Glutamatergic neuron (in vitro differentiated cells): Measurements from ENCODE around the gene LCE2C. TPM values are rescaled to one million over a fixed set of nuclear protein-coding genes. Genes with fewer than 3 reads are reported as not detected.

Source experiments
- DNase-seq: peaks from one replicate; pipeline ENCODE4 v3.0.0; 2022
- H3K27ac Mint-ChIP-seq: one replicate; pipeline ENCODE4 v1.8.0; 2020; ENCODE audit warnings: mild to moderate bottlenecking, mixed read lengths, inconsistent platforms; ENCODE audit not compliant: unreplicated experiment
- H3K27me3 Mint-ChIP-seq: one replicate; pipeline ENCODE4 v1.8.0; 2020; ENCODE audit warnings: mild to moderate bottlenecking, moderate library complexity, mixed read lengths, inconsistent platforms; ENCODE audit not compliant: unreplicated experiment
- H3K36me3 Mint-ChIP-seq: one replicate; pipeline ENCODE4 v1.8.0; 2020; ENCODE audit warnings: mild to moderate bottlenecking, mixed read lengths, inconsistent platforms; ENCODE audit not compliant: unreplicated experiment
- H3K4me1 Mint-ChIP-seq: one replicate; pipeline ENCODE4 v1.8.0; 2020; ENCODE audit warnings: mild to moderate bottlenecking, low read depth, mixed read lengths, inconsistent platforms; ENCODE audit not compliant: unreplicated experiment
- H3K4me3 Mint-ChIP-seq: one replicate; pipeline ENCODE4 v1.8.0; 2020; ENCODE audit warnings: mild to moderate bottlenecking, mixed read lengths, inconsistent platforms; ENCODE audit not compliant: unreplicated experiment
- H3K9me3 Mint-ChIP-seq: one replicate; pipeline ENCODE4 v1.8.0; 2020; ENCODE audit warnings: mild to moderate bottlenecking, moderate library complexity, mixed read lengths, inconsistent platforms; ENCODE audit not compliant: unreplicated experiment
- CTCF ChIP-seq: fragments of 200-600 bp; sonication (generic); IDR thresholded peaks from one replicate; pipeline ENCODE4 v1.5.0; 2021; ENCODE audit not compliant: partially characterized antibody, unreplicated experiment
- total RNA-seq: library from RNA; stranded (reverse); fragmentation: NEBNext Ultra II Directional; extraction: Animal tissue kit (Norgen Biotek cat#: 25700); gene quantifications from one replicate; pipeline ENCODE4 v1.2.1, GENCODE V29; 2021; ENCODE audit not compliant: unreplicated experiment

Gene LCE2C
- total RNA-seq, 1 donor from 2014 or later, result not detected

GRCh38 chr1:152646656-152647055 lies 28.4 kb upstream of the LCE2C start:
- Mint-ChIP-seq H3K27me3 (no peaks in the 10 kb centered on the region), H3K9me3 (no peaks in the 10 kb centered on the region), H3K4me3 (no peak overlapping the region), H3K27ac (no peak overlapping the region), H3K4me1 (no peaks in the 10 kb centered on the region), H3K36me3 (no peaks in the 10 kb centered on the region)
- TF ChIP-seq CTCF, result no peak
- no peak for DNase-seq

DNA sequence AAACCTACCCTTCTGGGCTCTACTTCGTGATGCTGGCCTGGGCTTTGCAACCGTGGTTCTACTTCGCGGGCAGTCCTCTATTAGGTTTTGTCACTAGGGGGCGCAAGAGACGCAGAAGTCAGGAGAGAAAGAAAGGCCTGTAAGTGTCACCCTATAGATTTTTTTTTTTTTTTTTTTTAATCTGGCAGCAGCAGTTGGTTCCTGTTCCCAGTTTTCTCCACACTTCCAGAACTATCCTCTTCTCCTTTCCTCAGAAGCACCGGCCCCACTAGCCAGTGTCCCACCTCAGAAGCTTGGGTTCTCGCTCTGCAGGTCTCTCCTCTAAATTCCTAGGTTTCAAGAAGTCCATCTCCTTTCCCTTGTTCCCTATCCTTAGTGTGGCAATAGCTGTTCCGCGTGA lies 21.0 kb upstream of the LCE2C start:
- peak; percentile 74 for DNase-seq
- Mint-ChIP-seq H3K4me3 (no peak overlapping the region), H3K4me1 (no peaks in the 10 kb centered on the region), H3K9me3 (peaks cover 2% of the 10 kb centered on the region), H3K27me3 (peaks cover under 1% of the 10 kb centered on the region), H3K36me3 (no peaks in the 10 kb centered on the region), H3K27ac (no peak overlapping the region)
- TF ChIP-seq CTCF, result peak; percentile 86

DNA sequence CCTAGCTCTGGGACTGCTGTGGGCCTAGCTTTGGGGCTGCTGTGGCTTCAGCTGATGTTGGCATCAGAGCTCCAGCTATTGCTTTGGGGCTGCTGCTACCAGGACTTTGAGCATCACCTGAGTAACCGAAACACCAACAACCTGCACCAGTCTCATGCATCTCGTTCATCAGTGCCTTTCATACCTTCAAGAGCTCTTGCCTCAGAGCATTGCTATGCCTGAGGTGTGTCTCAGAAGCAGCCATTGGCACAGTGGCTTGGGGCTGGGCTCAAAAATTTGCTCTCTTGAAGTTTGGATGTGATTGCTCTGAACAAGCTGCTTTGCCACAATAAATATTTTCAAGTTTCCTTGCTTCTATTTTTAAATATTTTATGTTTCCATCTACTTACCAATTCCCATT lies 18.6 kb upstream of the LCE2C start:
- Mint-ChIP-seq H3K4me3 (no peak overlapping the region), H3K36me3 (no peaks in the 10 kb centered on the region), H3K9me3 (peaks cover 2% of the 10 kb centered on the region), H3K4me1 (no peaks in the 10 kb centered on the region), H3K27me3 (peaks cover 3% of the 10 kb centered on the region), H3K27ac (no peak overlapping the region)
- TF ChIP-seq CTCF, result no peak
- no peak for DNase-seq

GRCh38 chr1:152657677-152658076 lies 17.4 kb upstream of the LCE2C start:
- Mint-ChIP-seq H3K4me3 (no peak overlapping the region), H3K9me3 (peaks cover 2% of the 10 kb centered on the region), H3K27ac (no peak overlapping the region), H3K36me3 (no peaks in the 10 kb centered on the region), H3K27me3 (peaks cover 3% of the 10 kb centered on the region), H3K4me1 (no peaks in the 10 kb centered on the region)
- no peak for TF ChIP-seq CTCF
- no peak for DNase-seq

DNA sequence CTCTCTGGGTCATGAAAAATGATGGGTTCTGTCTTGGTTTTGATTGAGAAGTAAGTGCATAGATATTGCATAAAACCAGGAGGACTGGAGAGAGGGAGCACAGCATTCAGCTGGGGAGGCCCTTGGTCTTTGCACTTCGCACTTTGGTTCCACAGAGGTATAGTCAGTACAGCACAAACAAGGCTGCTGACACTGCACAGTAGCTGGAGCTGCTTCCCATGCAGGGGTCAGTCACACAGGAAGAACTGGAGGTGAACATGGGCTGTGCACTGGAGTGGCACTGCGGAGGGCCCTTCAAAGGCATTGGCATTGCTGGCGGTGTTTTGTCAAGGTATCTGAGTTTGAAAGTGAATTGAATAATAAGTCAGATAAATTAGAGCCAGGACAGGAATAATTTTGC lies 16.4 kb upstream of the LCE2C start:
- Mint-ChIP-seq H3K4me1 (no peaks in the 10 kb centered on the region), H3K27ac (no peak overlapping the region), H3K27me3 (peaks cover 3% of the 10 kb centered on the region), H3K4me3 (no peak overlapping the region), H3K9me3 (peaks cover 2% of the 10 kb centered on the region), H3K36me3 (no peaks in the 10 kb centered on the region)
- no peak for TF ChIP-seq CTCF
- DNase-seq, result no peak
